GM12891 (cell line): ENCODE data around the gene SCN8A.

ENCODE experiments used
- POLR2A ChIP-seq: IDR thresholded peaks from 2 replicates; pipeline ENCODE4 v1.6.1; 2011; ENCODE audit warnings: low read depth, low read length, control low read depth
- POLR2AphosphoS5 ChIP-seq: IDR thresholded peaks from 2 replicates; pipeline ENCODE4 v1.6.1; 2011; ENCODE audit warnings: low read depth, low read length, control low read depth
- POU2F2 ChIP-seq: IDR thresholded peaks from 2 replicates; pipeline ENCODE4 v1.6.1; 2011; ENCODE audit warnings: low read depth, mild to moderate bottlenecking, control low read depth, low read length, moderate library complexity
- TAF1 ChIP-seq: IDR thresholded peaks from 2 replicates; pipeline ENCODE4 v1.6.1; 2011; ENCODE audit warnings: low read depth, low read length, control low read depth

DNA sequence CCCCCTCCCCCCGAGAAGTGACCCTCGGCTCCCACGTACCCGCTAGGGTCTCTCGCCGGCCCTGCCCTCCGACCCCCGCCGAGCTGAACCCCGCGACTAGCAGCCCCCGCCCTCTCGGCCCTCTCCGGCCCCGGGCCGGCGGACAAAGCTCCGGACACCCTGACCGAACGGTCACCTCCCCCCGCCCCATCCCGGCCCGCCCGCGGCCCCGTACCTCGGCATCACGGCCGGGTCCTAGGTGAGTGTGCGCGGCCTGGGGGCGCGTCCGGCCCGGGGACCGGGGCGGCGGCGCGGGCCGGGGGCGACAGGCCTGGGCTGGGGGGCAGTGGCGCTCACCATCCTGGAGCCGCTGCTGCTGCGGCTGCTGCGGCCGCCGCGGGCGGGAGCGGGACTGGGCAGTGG is 257.3 kb downstream of the SCN8A start, which contains the start of gene FIGNL2:
- TF ChIP-seq POLR2AphosphoS5 (no peak), POLR2A (no peak), TAF1 (no peak), POU2F2 (no peak)
